GM12801 (cell line): Measurements from ENCODE around the gene ITPR2.

Experiments used
- CTCF ChIP-seq: IDR thresholded peaks from one replicate; pipeline ENCODE4 v1.5.1; 2011; ENCODE audit warnings: control low read depth; ENCODE audit not compliant: insufficient read length; ENCODE audit errors: extremely low read depth

The ITPR2 gene

GRCh38 chr12:26712892-26713291 is 120.1 kb downstream of the ITPR2 start:
- TF ChIP-seq CTCF, result no peak

DNA sequence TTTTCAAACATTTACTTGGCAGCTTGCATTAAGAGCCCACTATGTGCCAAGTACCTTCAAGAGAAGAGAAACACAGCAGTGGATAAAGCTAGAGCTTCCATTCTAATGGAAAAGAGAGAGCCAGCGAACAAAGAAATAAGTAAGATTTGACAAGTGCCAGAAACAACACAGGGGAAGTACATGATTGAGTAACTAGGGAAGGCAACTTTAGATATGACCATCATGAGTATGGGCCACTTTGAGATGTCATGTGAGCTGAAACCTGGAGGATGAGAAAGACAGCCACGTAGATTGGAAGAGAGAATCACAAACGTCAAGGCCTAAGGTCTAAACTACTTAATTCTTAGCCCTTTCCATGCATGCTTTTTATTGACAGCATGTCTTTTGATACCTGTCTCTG is 121.4 kb downstream of the ITPR2 start:
- no peak for TF ChIP-seq CTCF

DNA sequence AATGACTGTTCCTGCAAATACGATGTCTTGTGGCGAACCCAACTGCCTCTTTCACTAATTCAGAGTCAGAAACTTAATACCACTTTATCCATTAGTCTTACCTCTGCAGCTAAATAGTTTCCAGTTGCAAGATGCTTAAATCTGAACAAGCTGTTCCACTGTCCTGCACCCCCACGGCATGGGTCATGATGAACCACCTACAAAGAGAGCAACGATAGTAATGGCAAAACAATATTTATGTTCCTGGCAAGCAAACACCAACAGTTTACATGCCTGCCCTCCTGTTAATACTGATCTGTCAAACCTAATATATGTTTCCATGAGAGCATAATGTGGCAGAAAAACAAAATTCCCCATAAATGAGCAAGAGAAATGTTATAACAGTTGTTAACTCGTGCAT is 121.9 kb downstream of the ITPR2 start:
- TF ChIP-seq CTCF, result no peak

DNA sequence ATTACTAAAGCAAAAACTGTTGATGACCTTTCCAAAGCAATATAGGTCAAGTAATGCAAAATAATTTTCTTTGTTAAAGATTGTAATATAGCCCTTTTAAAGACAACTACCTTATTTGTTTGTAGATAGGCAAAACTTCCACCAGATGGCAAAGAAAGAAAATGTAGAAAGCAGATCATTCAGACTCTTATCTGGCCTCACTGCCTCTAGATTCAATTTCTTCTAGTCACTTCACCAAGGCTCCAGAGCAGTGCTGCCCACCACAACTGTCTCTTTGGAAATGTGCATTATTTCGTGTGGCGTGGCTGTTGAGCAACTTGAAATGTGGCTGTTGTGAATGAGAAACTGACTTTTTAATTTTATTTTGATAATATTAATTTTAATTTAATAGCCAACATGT is 127.1 kb downstream of the ITPR2 start:
- no peak for TF ChIP-seq CTCF

DNA sequence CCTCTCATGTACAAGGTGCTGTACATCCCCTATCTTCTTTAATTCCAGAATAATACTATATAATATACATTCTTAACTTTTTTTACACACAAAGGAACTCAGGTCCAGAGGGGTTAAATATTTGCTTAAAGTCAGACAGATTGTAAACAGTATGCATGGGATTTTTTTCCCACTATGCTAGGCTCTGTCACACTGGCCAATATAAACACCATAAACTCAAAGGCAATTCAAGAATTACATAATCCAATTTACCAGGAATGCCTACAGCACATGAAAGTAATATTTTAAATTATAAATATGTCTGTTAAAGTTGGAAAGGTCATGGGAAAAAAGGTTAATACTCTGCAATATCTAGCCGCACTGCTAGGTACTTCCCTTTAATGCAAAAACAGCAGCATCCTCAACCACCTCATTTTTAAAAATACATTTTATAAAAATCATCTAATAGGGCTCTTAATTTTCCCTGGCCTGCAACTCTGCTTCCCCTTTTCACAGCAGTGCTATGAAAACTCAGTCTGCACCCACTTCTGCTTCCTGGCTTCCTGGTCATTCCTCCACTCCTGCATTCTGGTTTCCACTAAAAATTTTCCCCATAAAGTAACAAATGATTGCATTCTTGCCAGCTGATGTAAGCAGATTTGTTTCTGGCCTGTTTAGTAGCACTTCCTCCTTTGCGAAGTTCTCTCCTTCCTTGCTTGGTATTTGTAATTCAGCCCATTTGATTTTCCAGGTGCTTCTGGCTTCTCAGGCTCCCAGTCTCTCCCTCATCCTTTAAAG is 128.1 kb downstream of the ITPR2 start:
- no peak for TF ChIP-seq CTCF

DNA sequence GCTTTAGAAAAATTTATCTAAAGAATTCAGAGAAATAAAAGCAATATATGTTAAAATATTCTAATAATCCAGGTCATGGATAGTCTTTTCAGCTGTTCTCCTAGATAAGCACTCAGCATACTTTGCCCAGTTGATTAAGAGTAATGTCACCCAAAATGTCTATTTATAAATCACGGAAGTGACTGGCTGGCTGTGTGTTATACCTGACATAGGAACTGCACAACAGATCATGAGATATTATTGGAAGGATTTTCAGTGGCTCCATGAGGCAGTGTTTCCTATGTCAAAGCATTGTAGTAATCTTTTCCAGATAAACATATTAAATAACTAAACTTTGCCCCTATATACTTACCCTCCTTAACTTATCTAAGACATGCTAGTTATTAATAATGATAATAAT is 128.8 kb downstream of the ITPR2 start:
- no peak for TF ChIP-seq CTCF

- TF ChIP-seq CTCF, result no peak
These were observed 130.3 kb downstream of the ITPR2 start for GRCh38 chr12:26702741-26703140.
